AG10803 (cell line): ENCODE measurements around the gene APP.
A peak's percentile ranks its signal among the peaks of the same experiment; 100 is the strongest.

Experiments
- DNase-seq: peaks from one replicate; pipeline ENCODE4 v3.0.0; 2010; ENCODE audit warnings: low read depth
- H3K4me3 ChIP-seq: 2 replicates; pipeline ENCODE4 v1.5.1; 2011; ENCODE audit warnings: mild to moderate bottlenecking, low read length, control low read depth
- CTCF ChIP-seq: conservative IDR thresholded peaks from 2 replicates; pipeline ENCODE4 v1.5.1; 2011; ENCODE audit warnings: mild to moderate bottlenecking, low read length, control low read depth, inconsistent platforms

APP gene

GRCh38 chr21:25885405-25885804, 285.2 kb downstream of the APP start:
- no peak for TF ChIP-seq CTCF
- DNase-seq = no peak
- H3K4me3 ChIP-seq = no peak overlapping the region

GRCh38 chr21:25884311-25884710, 286.3 kb downstream of the APP start:
- no peak for TF ChIP-seq CTCF
- DNase-seq = no peak
- no peak overlapping the region for H3K4me3 ChIP-seq

- no peak overlapping the region for H3K4me3 ChIP-seq
- peak; percentile 53 for DNase-seq
- TF ChIP-seq CTCF = peak; percentile 99
These were observed 288.8 kb downstream of the APP start for GRCh38 chr21:25881524-25882376.

GRCh38 chr21:25879203-25879602, 291.4 kb downstream of the APP start:
- DNase-seq = no peak
- no peak overlapping the region for H3K4me3 ChIP-seq
- TF ChIP-seq CTCF = no peak

- no peak for DNase-seq
- no peak overlapping the region for H3K4me3 ChIP-seq
- no peak for TF ChIP-seq CTCF
These were observed 292.2 kb downstream of the APP start for GRCh38 chr21:25878344-25878743.

GRCh38 chr21:25872271-25872670, 298.3 kb downstream of the APP start:
- H3K4me3 ChIP-seq = no peak overlapping the region
- DNase-seq = no peak

More at GRCh38 chr21:25872271-25872670, 298.3 kb downstream of the APP start:
- no peak for TF ChIP-seq CTCF
